Upper lobe of left lung (tissue), 4 donors: ENCODE data around the gene NAGS.

Source experiments
- EP300 ChIP-seq, 4 donors: sonication (generic); formaldehyde crosslinking; IDR thresholded peaks; one replicate each; pipeline ENCODE4 v1.5.1; 2017; ENCODE audit warnings: antibody characterized with exemption in 4 of 4, control low read depth in 2 of 4
- POLR2A ChIP-seq, 4 donors: fragments of 450-650 bp; IDR thresholded peaks; one replicate each; pipeline ENCODE4 v1.5.1; 2016 to 2017; ENCODE audit warnings: antibody characterized with exemption in 4 of 4, mild to moderate bottlenecking in 2 of 4
- POLR2AphosphoS5 ChIP-seq, 2 donors: sonication (generic); formaldehyde crosslinking; IDR thresholded peaks; one replicate each; pipeline ENCODE4 v1.5.1; 2017; ENCODE audit warnings: antibody characterized with exemption in 2 of 2
- TF ChIP-seq, protein P1 (sequence below), 6 experiments: fragments of 450-650 bp in 4 of 6; fragments of 200-600 bp in 2 of 6; sonication (generic) in 2 of 6; IDR thresholded peaks; one replicate each; pipeline ENCODE4 v1.5.1; 2016 to 2019; ENCODE audit warnings: antibody characterized with exemption in 6 of 6

DNA sequence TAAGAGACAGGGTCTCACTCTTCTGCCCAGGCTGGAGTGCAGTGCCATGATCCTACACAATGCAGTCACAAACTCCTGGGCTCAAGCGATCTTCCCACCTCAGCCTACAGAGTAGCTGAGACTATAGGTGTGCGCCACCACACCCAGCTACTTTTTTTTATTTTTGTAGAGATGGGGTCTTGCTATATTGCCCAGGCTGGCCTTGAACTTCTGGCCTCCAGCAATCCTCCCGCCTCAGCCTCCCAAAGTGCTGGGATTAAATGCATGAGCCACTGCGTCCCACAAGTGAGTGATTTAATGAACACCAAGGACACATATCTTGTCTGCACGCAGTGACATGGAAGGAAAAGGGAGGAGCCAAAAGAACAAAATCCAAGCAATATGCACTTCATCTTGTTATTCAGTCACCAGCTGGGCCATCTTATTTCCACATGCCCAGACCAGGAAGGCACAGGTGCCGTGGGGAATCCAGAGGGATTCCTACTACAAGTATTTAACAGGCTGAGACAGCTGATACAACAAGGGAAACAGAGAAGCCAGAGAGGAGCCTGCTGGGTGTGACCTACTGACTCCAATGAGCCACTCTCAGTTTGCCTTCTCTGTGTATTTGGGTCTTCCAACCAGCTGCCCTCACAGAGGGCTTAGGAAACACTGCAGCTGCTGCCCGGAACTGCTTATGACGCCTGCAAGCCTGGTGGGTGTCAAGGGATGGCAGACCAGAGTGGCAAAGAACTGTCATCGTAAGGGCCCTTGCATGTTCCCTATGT lies 45.1 kb downstream of the NAGS start:
- TF ChIP-seq EP300 (IDR thresholded peaks at IDR 0.05) (no peak), POLR2A (IDR thresholded peaks at IDR 0.05) (no peak), POLR2AphosphoS5 (IDR thresholded peaks at IDR 0.05) (no peak)
- TF ChIP-seq, protein P1, sequence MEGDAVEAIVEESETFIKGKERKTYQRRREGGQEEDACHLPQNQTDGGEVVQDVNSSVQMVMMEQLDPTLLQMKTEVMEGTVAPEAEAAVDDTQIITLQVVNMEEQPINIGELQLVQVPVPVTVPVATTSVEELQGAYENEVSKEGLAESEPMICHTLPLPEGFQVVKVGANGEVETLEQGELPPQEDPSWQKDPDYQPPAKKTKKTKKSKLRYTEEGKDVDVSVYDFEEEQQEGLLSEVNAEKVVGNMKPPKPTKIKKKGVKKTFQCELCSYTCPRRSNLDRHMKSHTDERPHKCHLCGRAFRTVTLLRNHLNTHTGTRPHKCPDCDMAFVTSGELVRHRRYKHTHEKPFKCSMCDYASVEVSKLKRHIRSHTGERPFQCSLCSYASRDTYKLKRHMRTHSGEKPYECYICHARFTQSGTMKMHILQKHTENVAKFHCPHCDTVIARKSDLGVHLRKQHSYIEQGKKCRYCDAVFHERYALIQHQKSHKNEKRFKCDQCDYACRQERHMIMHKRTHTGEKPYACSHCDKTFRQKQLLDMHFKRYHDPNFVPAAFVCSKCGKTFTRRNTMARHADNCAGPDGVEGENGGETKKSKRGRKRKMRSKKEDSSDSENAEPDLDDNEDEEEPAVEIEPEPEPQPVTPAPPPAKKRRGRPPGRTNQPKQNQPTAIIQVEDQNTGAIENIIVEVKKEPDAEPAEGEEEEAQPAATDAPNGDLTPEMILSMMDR (IDR thresholded peaks at IDR 0.05), result no peak
